22Rv1 (cell line): ENCODE data around the gene HAO1.

Experiments used
- H3K27ac ChIP-seq: fragments of 450-650 bp; 2 replicates; pipeline ENCODE4 v1.5.1; 2017
- ZFX ChIP-seq: fragments of 450-650 bp; IDR thresholded peaks from 2 replicates; pipeline ENCODE4 v1.6.1; 2017; ENCODE audit warnings: antibody characterized with exemption, borderline replicate concordance
- TF ChIP-seq, protein P1 (sequence below): fragments of 450-650 bp; IDR thresholded peaks from 2 replicates; pipeline ENCODE4 v1.5.1; 2017; ENCODE audit warnings: mild to moderate bottlenecking

HAO1 gene

GRCh38 chr20:7883741-7884140, 56.5 kb downstream of the HAO1 start:
- no peak overlapping the region for H3K27ac ChIP-seq
- no peak for TF ChIP-seq ZFX
- TF ChIP-seq, protein P1, sequence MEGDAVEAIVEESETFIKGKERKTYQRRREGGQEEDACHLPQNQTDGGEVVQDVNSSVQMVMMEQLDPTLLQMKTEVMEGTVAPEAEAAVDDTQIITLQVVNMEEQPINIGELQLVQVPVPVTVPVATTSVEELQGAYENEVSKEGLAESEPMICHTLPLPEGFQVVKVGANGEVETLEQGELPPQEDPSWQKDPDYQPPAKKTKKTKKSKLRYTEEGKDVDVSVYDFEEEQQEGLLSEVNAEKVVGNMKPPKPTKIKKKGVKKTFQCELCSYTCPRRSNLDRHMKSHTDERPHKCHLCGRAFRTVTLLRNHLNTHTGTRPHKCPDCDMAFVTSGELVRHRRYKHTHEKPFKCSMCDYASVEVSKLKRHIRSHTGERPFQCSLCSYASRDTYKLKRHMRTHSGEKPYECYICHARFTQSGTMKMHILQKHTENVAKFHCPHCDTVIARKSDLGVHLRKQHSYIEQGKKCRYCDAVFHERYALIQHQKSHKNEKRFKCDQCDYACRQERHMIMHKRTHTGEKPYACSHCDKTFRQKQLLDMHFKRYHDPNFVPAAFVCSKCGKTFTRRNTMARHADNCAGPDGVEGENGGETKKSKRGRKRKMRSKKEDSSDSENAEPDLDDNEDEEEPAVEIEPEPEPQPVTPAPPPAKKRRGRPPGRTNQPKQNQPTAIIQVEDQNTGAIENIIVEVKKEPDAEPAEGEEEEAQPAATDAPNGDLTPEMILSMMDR = no peak

- TF ChIP-seq ZFX = no peak
- no peak overlapping the region for H3K27ac ChIP-seq
Observed at GRCh38 chr20:7883309-7883708, 56.9 kb downstream of the HAO1 start.

DNA sequence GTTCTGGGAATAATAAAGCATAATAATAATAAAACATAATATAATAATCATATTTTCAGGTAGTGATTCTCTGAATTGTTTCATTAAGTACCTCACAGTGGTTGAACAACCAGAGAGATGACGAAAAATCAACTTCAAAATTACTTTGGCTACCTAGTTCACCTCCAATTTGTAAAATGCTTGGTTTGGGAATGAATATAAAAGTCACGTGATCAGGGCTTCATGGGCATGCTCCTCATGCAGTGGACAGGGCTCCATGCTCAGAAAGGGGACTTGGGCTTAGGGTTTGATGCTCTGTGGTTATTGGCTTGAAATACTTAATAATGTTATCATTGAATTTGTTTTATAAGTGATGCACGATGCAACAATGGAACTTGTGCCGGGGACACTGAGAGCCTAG, 58.2 kb downstream of the HAO1 start:
- no peak for TF ChIP-seq ZFX
- TF ChIP-seq, protein P1 = no peak
- no peak overlapping the region for H3K27ac ChIP-seq

GRCh38 chr20:7881551-7881950, 58.7 kb downstream of the HAO1 start:
- H3K27ac ChIP-seq = no peak overlapping the region
- TF ChIP-seq, protein P1 = no peak
- no peak for TF ChIP-seq ZFX

DNA sequence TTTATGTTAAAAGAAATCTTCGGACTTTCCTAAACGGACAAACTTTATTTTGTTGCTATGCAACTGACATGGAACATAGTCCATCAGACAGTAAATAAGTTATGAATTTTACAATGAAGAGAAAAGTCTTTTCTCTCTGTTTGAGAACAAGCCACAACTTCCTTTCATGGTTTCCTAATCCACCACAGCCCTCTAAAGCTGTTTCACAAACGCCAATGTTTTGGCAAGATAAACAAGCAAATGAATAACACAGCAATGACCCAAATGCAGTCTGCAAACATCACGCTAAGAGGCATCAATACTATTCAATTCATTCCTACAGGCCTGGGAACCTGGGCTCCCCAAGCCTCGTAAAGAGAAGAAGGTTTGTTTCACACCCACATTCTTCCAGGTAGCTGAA, 60.4 kb downstream of the HAO1 start:
- no peak for TF ChIP-seq ZFX
- TF ChIP-seq, protein P1 = no peak
- peak overlapping the region; percentile 9; the same call in 1 of the 2 replicates for H3K27ac ChIP-seq

GRCh38 chr20:7868108-7868507, 72.2 kb downstream of the HAO1 start:
- H3K27ac ChIP-seq = no peak overlapping the region
- TF ChIP-seq, protein P1 = no peak
- TF ChIP-seq ZFX = no peak

GRCh38 chr20:7866285-7866684, 74.0 kb downstream of the HAO1 start:
- H3K27ac ChIP-seq = no peak overlapping the region
- TF ChIP-seq, protein P1 = no peak
- TF ChIP-seq ZFX = no peak

GRCh38 chr20:7859356-7859802, 80.9 kb downstream of the HAO1 start:
- H3K27ac ChIP-seq = no peak overlapping the region
- TF ChIP-seq, protein P1 = peak; percentile 79
- TF ChIP-seq ZFX = no peak
